Thyroid gland (tissue), 4 donors: ENCODE data around the gene RPTOR. TPM values are rescaled to one million over a fixed set of nuclear protein-coding genes. Genes with fewer than 3 reads are reported as not detected.

Experiments
- DNase-seq, 2 donors: peaks; one replicate each; pipeline ENCODE4 v3.0.0-alpha.2; 2019
- H3K27ac ChIP-seq, 3 donors: fragments of 200-600 bp; sonication (generic); 1 replicate in 2 of 3; 2 replicates in 1 of 3; pipeline ENCODE4 v1.5.1; 2016 to 2019; ENCODE audit warnings: mild to moderate bottlenecking in 1 of 3, moderate library complexity in 1 of 3
- H3K27me3 ChIP-seq: fragments of 200-600 bp; sonication (generic); one replicate; pipeline ENCODE4 v1.5.1; 2019
- H3K36me3 ChIP-seq, 2 donors: fragments of 200-600 bp; sonication (generic); one replicate each; pipeline ENCODE4 v1.5.1; 2016 to 2019
- H3K4me1 ChIP-seq, 2 donors: fragments of 200-600 bp; sonication (generic); one replicate each; pipeline ENCODE4 v1.5.1; 2017 to 2019
- H3K4me3 ChIP-seq, 3 donors: fragments of 200-600 bp; sonication (generic); replicated peaks in 1 of 3; 1 replicate in 2 of 3; 2 replicates in 1 of 3; pipeline ENCODE4 v1.5.1; 2016; ENCODE audit warnings: mild to moderate bottlenecking in 1 of 3
- H3K9me3 ChIP-seq: fragments of 200-600 bp; sonication (generic); one replicate; pipeline ENCODE4 v1.5.1; 2017
- CTCF ChIP-seq, 6 experiments: fragments of 200-600 bp in 3 of 6; fragments of 450-650 bp in 3 of 6; sonication (generic) in 3 of 6; IDR thresholded peaks; one replicate each; pipeline ENCODE4 v1.5.1; 2016 to 2019; ENCODE audit warnings: antibody characterized with exemption in 6 of 6, mild to moderate bottlenecking in 2 of 6, inconsistent platforms in 1 of 6, moderate library complexity in 1 of 6
- POLR2A ChIP-seq, 2 donors: fragments of 450-650 bp; IDR thresholded peaks; one replicate each; pipeline ENCODE4 v1.6.1; 2017; ENCODE audit warnings: antibody characterized with exemption in 2 of 2, mild to moderate bottlenecking in 2 of 2, moderate library complexity in 1 of 2
- WGBS, 2 donors: methylation state at CpG; one replicate each; pipeline ENCODE4 v1.1.5; 2017; 5-methylcytosine and 5-hydroxymethylcytosine counted together
- intact Hi-C: fragments of 100-400 bp; cut with DNase I; formaldehyde crosslinking; loops from one replicate; pipeline ENCODE4 v1.15.1; 2023
- total RNA-seq, 4 donors: library from RNA; depleted of rRNA; stranded (reverse); fragments of >200 nt; gene quantifications; one replicate each; pipeline ENCODE4 v1.2.3, GENCODE V29; 2016

RPTOR gene
- total RNA-seq, 4 donors from 2014 or later = 24.2 to 58.1 (median 34.5) TPM

DNA sequence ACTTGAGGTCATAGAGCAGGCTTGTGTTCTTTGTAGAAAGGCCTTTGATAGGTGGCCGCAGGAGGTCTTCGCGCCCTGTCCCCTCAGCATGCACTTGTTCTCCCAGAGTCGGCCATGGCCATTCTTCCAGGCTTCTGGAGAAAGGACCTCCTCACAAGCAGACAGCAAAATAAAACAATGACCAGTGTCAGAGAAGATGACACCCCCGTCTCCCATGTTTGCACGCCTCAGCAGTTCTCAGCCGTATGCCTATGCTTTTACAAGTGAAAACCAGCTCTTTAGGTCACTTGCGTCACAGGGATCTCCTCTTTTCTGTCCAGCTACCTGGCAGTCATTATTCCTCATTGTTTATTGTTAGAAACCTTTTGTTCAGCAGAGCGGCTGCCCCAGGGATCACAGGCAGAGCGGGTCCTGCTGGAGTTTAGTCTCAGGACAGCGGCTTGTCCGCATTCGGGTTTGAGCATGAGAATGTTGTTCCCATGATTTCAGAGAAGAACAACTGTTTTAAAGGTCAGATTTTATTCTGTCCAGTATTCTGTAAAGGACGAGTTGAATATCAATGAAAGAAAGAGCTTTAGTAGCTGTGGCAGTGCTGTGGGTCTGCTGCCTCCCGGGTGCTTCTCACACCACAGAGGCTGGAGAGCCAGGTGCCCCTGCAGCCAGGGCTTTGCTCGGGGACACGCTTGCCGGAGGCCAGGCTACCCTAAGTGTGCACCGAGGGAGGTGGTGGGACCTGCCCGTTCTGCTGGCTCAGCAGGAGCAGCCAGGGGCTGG lies 123.9 kb downstream of the RPTOR start:
- Histone ChIP-seq H3K4me3 (no peak overlapping the region), H3K9me3 (no peaks in the 10 kb centered on the region), H3K36me3 (no peaks in the 10 kb centered on the region), H3K4me1 (peaks cover 4 to 11% of the 10 kb centered on the region in 2 donors), H3K27me3 (no peaks in the 10 kb centered on the region), H3K27ac (no peak overlapping the region)
- no peak for DNase-seq
- TF ChIP-seq POLR2A (IDR thresholded peaks at IDR 0.05) (no peak), CTCF (IDR thresholded peaks at IDR 0.05) (no peak)
- 82 to 91% methylated on average over 18 to 19 of the region's 20 CpGs for WGBS, 2 donors
- intact Hi-C loops = no loop called here

- H3K27ac ChIP-seq = no peak overlapping the region
- no peak for DNase-seq
- WGBS, 2 donors = 85% methylated on average over 14 of the region's 14 CpGs
- TF ChIP-seq CTCF (IDR thresholded peaks at IDR 0.05) (no peak), POLR2A (IDR thresholded peaks at IDR 0.05) (no peak)
- no peaks in the 10 kb centered on the region for H3K9me3 ChIP-seq
- no peaks in the 10 kb centered on the region for H3K27me3 ChIP-seq
- H3K4me3 ChIP-seq = no peak overlapping the region
- intact Hi-C loops = no loop called here
- no peaks in the 10 kb centered on the region for H3K36me3 ChIP-seq
- peaks cover 6 to 10% of the 10 kb centered on the region in 2 donors for H3K4me1 ChIP-seq
These were observed 126.6 kb downstream of the RPTOR start for GRCh38 chr17:80671039-80671824.

- WGBS, 2 donors = 88 to 90% methylated on average over 5 of the region's 5 CpGs
- Histone ChIP-seq H3K27ac (no peak overlapping the region), H3K9me3 (no peaks in the 10 kb centered on the region)
These were observed 127.1 kb downstream of the RPTOR start for GRCh38 chr17:80671825-80672110.

GRCh38 chr17:80673152-80673920 lies 128.7 kb downstream of the RPTOR start:
- no peaks in the 10 kb centered on the region for H3K36me3 ChIP-seq
- no peak overlapping the region for H3K4me3 ChIP-seq
- WGBS, 2 donors = 67 to 71% methylated on average over 14 of the region's 14 CpGs
- H3K27me3 ChIP-seq = no peaks in the 10 kb centered on the region
- DNase-seq = no peak
- intact Hi-C loops = no loop called here
- H3K27ac ChIP-seq = no peak overlapping the region
- no peaks in the 10 kb centered on the region for H3K9me3 ChIP-seq
- H3K4me1 ChIP-seq = peaks cover 6 to 10% of the 10 kb centered on the region in 2 donors
- no peak for TF ChIP-seq CTCF (IDR thresholded peaks at IDR 0.05)
- no peak for TF ChIP-seq POLR2A (IDR thresholded peaks at IDR 0.05)

More at GRCh38 chr17:80671825-80672110, 127.1 kb downstream of the RPTOR start:
- no peak for TF ChIP-seq POLR2A (IDR thresholded peaks at IDR 0.05)
- no peak for TF ChIP-seq CTCF (IDR thresholded peaks at IDR 0.05)
- Histone ChIP-seq H3K27me3 (no peaks in the 10 kb centered on the region), H3K4me3 (no peak overlapping the region), H3K4me1 (peaks cover 6 to 10% of the 10 kb centered on the region in 2 donors), H3K36me3 (no peaks in the 10 kb centered on the region)
- DNase-seq = no peak
- intact Hi-C loops = no loop called here
